Effector CD8-positive, alpha-beta T cell (primary cell): ENCODE data around the gene SLCO3A1.

Experiments
- DNase-seq: peaks from one replicate; lab custom pipeline; 2025; lab: John Stamatoyannopoulos, UW

Gene SLCO3A1

GRCh38 chr15:92128788-92129187, 275.3 kb downstream of the SLCO3A1 start:
- DNase-seq, result no peak

GRCh38 chr15:92130244-92130643, 276.7 kb downstream of the SLCO3A1 start:
- no peak for DNase-seq

- no peak for DNase-seq
Measured at GRCh38 chr15:92130906-92131305, 277.4 kb downstream of the SLCO3A1 start.

- DNase-seq, result no peak
Measured at GRCh38 chr15:92132982-92133755, 279.7 kb downstream of the SLCO3A1 start.

GRCh38 chr15:92140796-92141195, 287.3 kb downstream of the SLCO3A1 start:
- DNase-seq, result no peak

GRCh38 chr15:92141607-92142006, 288.1 kb downstream of the SLCO3A1 start:
- no peak for DNase-seq

- DNase-seq, result no peak
Measured at GRCh38 chr15:92142242-92143232, 289.0 kb downstream of the SLCO3A1 start.

- DNase-seq, result no peak
Measured at GRCh38 chr15:92143765-92144164, 290.3 kb downstream of the SLCO3A1 start.

GRCh38 chr15:92146511-92147150, 293.1 kb downstream of the SLCO3A1 start:
- DNase-seq, result no peak

- no peak for DNase-seq
Measured at GRCh38 chr15:92149029-92149428, 295.5 kb downstream of the SLCO3A1 start.

- no peak for DNase-seq
Measured at GRCh38 chr15:92149465-92149864, 296.0 kb downstream of the SLCO3A1 start.

GRCh38 chr15:92151168-92151567, 297.7 kb downstream of the SLCO3A1 start:
- no peak for DNase-seq

GRCh38 chr15:92151741-92152140, 298.2 kb downstream of the SLCO3A1 start:
- no peak for DNase-seq

GRCh38 chr15:92152983-92153382, 299.5 kb downstream of the SLCO3A1 start:
- no peak for DNase-seq

GRCh38 chr15:92153620-92154019, 300.1 kb downstream of the SLCO3A1 start:
- no peak for DNase-seq

- no peak for DNase-seq
Measured at GRCh38 chr15:92155934-92156333, 302.4 kb downstream of the SLCO3A1 start.

- DNase-seq, result no peak
Measured at GRCh38 chr15:92157666-92158298, 304.3 kb downstream of the SLCO3A1 start.

- no peak for DNase-seq
Measured at GRCh38 chr15:92158426-92158825, 304.9 kb downstream of the SLCO3A1 start.

- no peak for DNase-seq
Measured at GRCh38 chr15:92159481-92159880, 306.0 kb downstream of the SLCO3A1 start.

GRCh38 chr15:92159906-92160841, 306.7 kb downstream of the SLCO3A1 start:
- no peak for DNase-seq
